ENCODE results near the gene MECR. TPM values are rescaled to one million over a fixed set of nuclear protein-coding genes. Genes with fewer than 3 reads are reported as not detected.

MECR gene
- total and polyA plus RNA-seq, 7 experiments from 2014 or later, result 8.6 to 24.4 (median 17.6) TPM

DNA sequence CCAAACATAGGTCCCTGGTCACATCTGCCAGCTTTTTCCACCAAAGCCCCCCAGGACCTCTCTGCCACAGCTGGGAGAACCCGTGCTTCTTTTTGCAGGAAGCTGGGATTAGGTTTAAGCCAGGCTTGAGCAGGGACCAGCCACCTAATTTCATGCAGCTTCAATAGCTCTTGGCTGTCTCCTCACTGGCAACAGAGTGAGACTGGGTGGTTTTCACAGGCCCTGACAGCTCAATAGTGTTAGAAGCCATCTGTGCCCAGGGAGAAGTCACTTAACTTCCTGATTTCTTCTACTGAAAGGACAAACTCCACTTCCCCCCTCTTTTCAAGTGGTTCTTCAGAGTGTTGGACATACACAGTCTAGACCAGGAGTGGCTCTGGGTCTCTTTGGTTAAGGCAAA is 28.7 kb downstream of the MECR start:
- no peak for DNase-seq
- peaks cover 0 to 13% (median 3%) of the 10 kb centered on the region in 7 donors for H3K4me1 Mint-ChIP-seq
- H3K4me1 ChIP-seq (ENCODE audit: control insufficient read depth in 2 of 2, insufficient read depth in 2 of 2, low read length in 2 of 2), result no peaks in the 10 kb centered on the region
- H3K4me3 ChIP-seq (ENCODE audit: low read length), result no peak overlapping the region
- no peaks in the 10 kb centered on the region for H3K27me3 ChIP-seq (ENCODE audit: control insufficient read depth in 2 of 2, insufficient read depth in 2 of 2, low read length in 2 of 2)
- H3K36me3 Mint-ChIP-seq, result peaks cover 2 to 34% (median 7%) of the 10 kb centered on the region in 5 donors
- H3K36me3 ChIP-seq (ENCODE audit: control insufficient read depth in 2 of 3, insufficient read depth in 3 of 3, low read length in 3 of 3), result peaks cover 0 to 56% (median 0%) of the 10 kb centered on the region in 3 experiments
- H3K27ac Mint-ChIP-seq, result no peak overlapping the region
- no peak overlapping the region for H3K4me3 Mint-ChIP-seq
- ChIA-PET CTCF (interaction anchor here (0.6 to 8.1 kb wide), 13 partner anchors 9 to 418 kb away, joined by 3 to 46 read pairs (median 3); partner anchors contain the start of gene SRSF4), POLR2A (interaction anchor here (1.2 kb wide), 1 partner anchor 20 kb away, joined by 7 read pairs; the partner anchor contains the start of gene SRSF4)
- intact Hi-C loops (cut with micrococcal nuclease), result loop anchor here in 1 of 2 donors (2.0 kb wide), 3 partner anchors 19 to 167 kb away; no protein-coding TSS in a partner anchor
- no peaks in the 10 kb centered on the region for H3K9me3 ChIP-seq (ENCODE audit: control insufficient read depth in 2 of 3, low read length in 3 of 3)
- H3K9me3 Mint-ChIP-seq, result no peaks in the 10 kb centered on the region
- no peak overlapping the region for H3K27ac ChIP-seq (ENCODE audit: low read depth, low read length)
- H3K27me3 Mint-ChIP-seq, result no peaks in the 10 kb centered on the region
- ATAC-seq, result peak; percentile 31

GRCh38 chr1:29201595-29202051 is 29.1 kb downstream of the MECR start:
- Mint-ChIP-seq H3K4me3 (no peak overlapping the region), H3K27ac (no peak overlapping the region), H3K4me1 (peaks cover 0 to 13% (median 3%) of the 10 kb centered on the region in 7 donors), H3K9me3 (no peaks in the 10 kb centered on the region), H3K27me3 (no peaks in the 10 kb centered on the region), H3K36me3 (peaks cover 2 to 34% (median 7%) of the 10 kb centered on the region in 5 donors)
- Histone ChIP-seq H3K36me3 (ENCODE audit: control insufficient read depth in 2 of 3, insufficient read depth in 3 of 3, low read length in 3 of 3) (peaks cover 0 to 51% (median 0%) of the 10 kb centered on the region in 3 experiments), H3K4me1 (ENCODE audit: control insufficient read depth in 2 of 2, insufficient read depth in 2 of 2, low read length in 2 of 2) (no peaks in the 10 kb centered on the region), H3K9me3 (ENCODE audit: control insufficient read depth in 2 of 3, low read length in 3 of 3) (no peaks in the 10 kb centered on the region), H3K27me3 (ENCODE audit: control insufficient read depth in 2 of 2, insufficient read depth in 2 of 2, low read length in 2 of 2) (no peaks in the 10 kb centered on the region), H3K4me3 (ENCODE audit: low read length) (no peak overlapping the region), H3K27ac (ENCODE audit: low read depth, low read length) (no peak overlapping the region)
- ChIA-PET CTCF (interaction anchor here (0.9 to 8.1 kb wide), 8 partner anchors 16 to 418 kb away, joined by 3 to 46 read pairs (median 14); partner anchors contain the start of gene SRSF4), POLR2A (no interaction called here)
- intact Hi-C loops (cut with micrococcal nuclease), result loop anchor here in 1 of 2 donors (2.0 kb wide), 3 partner anchors 19 to 167 kb away; no protein-coding TSS in a partner anchor
- ATAC-seq, result no peak
- no peak for DNase-seq

DNA sequence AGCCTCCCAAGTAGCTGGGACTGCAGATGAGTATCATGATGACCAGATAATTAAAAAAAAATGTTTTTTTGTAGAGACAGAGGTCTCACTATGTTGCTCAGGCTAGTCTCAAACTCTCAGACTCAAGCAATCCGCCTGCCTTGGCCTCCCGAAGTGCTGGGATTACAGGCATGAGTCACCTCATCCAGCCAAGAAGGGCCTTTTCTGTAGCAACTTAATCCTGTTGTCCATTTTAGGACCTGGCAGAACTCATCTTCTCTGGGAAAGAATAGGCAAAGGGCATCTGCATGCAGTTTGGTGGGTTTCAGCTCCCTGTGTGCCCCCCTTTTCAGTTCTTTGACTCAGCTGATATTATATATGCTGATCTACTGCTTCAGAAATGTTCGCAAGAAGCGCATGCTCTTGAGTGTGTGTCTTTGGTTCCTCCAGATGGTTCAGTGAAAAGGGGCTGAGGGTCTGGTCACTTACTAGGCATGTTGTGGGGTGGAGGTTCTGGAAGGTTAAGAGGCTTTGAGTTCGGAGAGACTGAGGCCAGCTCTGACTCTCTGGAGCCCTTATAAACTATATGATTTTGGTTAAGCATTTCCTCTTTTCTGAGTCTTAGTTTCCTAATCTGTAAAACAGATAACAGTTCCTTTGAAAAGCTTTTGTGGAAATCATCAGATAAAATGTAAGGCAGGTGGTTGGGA is 29.7 kb downstream of the MECR start:
- Mint-ChIP-seq H3K36me3 (peaks cover 2 to 31% (median 7%) of the 10 kb centered on the region in 5 donors), H3K4me1 (peaks cover 0 to 13% (median 3%) of the 10 kb centered on the region in 7 donors), H3K9me3 (no peaks in the 10 kb centered on the region), H3K4me3 (no peak overlapping the region), H3K27me3 (no peaks in the 10 kb centered on the region), H3K27ac (no peak overlapping the region)
- no peak overlapping the region for H3K4me3 ChIP-seq (ENCODE audit: low read length)
- no peaks in the 10 kb centered on the region for H3K4me1 ChIP-seq (ENCODE audit: control insufficient read depth in 2 of 2, insufficient read depth in 2 of 2, low read length in 2 of 2)
- no peak for ATAC-seq
- intact Hi-C loops (cut with micrococcal nuclease), result no loop called here
- no peaks in the 10 kb centered on the region for H3K9me3 ChIP-seq (ENCODE audit: control insufficient read depth in 2 of 3, low read length in 3 of 3)
- no peak for DNase-seq
- no peak overlapping the region for H3K27ac ChIP-seq (ENCODE audit: low read depth, low read length)
- no peaks in the 10 kb centered on the region for H3K27me3 ChIP-seq (ENCODE audit: control insufficient read depth in 2 of 2, insufficient read depth in 2 of 2, low read length in 2 of 2)
- H3K36me3 ChIP-seq (ENCODE audit: control insufficient read depth in 2 of 3, insufficient read depth in 3 of 3, low read length in 3 of 3), result peaks cover 0 to 47% (median 0%) of the 10 kb centered on the region in 3 experiments
- CTCF ChIA-PET, result interaction anchor here (1.1 to 8.1 kb wide), 5 partner anchors 20 to 324 kb away, joined by 3 to 46 read pairs (median 25); partner anchors contain the start of gene SRSF4
- POLR2A ChIA-PET, result interaction anchor here (1.1 kb wide), 1 partner anchor 19 kb away, joined by 3 read pairs; the partner anchor contains the start of gene SRSF4

DNA sequence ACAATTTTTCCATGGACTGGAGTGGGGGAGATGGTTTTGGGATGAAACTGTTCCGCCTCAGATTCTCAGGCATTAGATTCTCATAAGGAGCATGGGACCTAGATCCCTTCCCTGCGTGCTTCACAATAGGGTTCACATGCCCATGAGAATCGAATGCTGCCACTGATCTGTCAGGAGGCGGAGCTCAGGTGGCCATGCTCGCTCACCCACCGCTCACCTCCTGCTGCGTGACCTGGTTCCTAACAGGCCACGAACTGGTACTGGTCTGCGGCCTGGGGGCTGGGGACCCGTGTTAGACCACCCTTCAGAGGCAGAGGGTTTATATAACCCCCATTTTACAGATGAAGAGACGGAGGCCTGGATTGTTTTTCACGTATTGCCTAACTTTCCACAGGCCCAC is 32.7 kb downstream of the MECR start:
- H3K36me3 ChIP-seq (ENCODE audit: control insufficient read depth in 2 of 3, insufficient read depth in 3 of 3, low read length in 3 of 3), result peaks cover 0 to 54% (median 3%) of the 10 kb centered on the region in 3 experiments
- no peak overlapping the region for H3K27ac ChIP-seq (ENCODE audit: low read depth, low read length)
- DNase-seq (no peak), ATAC-seq (no peak)
- Mint-ChIP-seq H3K9me3 (no peaks in the 10 kb centered on the region), H3K27me3 (no peaks in the 10 kb centered on the region), H3K27ac (no peak overlapping the region), H3K36me3 (peaks cover 2 to 33% (median 8%) of the 10 kb centered on the region in 5 donors), H3K4me1 (peaks cover 0 to 13% (median 1%) of the 10 kb centered on the region in 7 donors), H3K4me3 (no peak overlapping the region)
- no peak overlapping the region for H3K4me3 ChIP-seq (ENCODE audit: low read length)
- CTCF ChIA-PET, result interaction anchor here (0.9 to 8.1 kb wide), 7 partner anchors 17 to 423 kb away, joined by 3 to 46 read pairs (median 5); partner anchors contain the start of gene SRSF4
- no peaks in the 10 kb centered on the region for H3K4me1 ChIP-seq (ENCODE audit: control insufficient read depth in 2 of 2, insufficient read depth in 2 of 2, low read length in 2 of 2)
- POLR2A ChIA-PET, result interaction anchor here (2.2 kb wide), 1 partner anchor 16 kb away, joined by 15 read pairs; the partner anchor contains the start of gene SRSF4
- intact Hi-C loops (cut with micrococcal nuclease), result loop anchor here (1.0 kb wide), 3 partner anchors 16 to 413 kb away; no protein-coding TSS in a partner anchor
- no peaks in the 10 kb centered on the region for H3K27me3 ChIP-seq (ENCODE audit: control insufficient read depth in 2 of 2, insufficient read depth in 2 of 2, low read length in 2 of 2)
- no peaks in the 10 kb centered on the region for H3K9me3 ChIP-seq (ENCODE audit: control insufficient read depth in 2 of 3, low read length in 3 of 3)

- intact Hi-C loops (cut with micrococcal nuclease), result loop anchor here (1.0 kb wide), 3 partner anchors 15 to 412 kb away; no protein-coding TSS in a partner anchor
- no peak overlapping the region for H3K27ac ChIP-seq (ENCODE audit: low read depth, low read length)
- H3K36me3 ChIP-seq (ENCODE audit: control insufficient read depth in 2 of 3, insufficient read depth in 3 of 3, low read length in 3 of 3), result peaks cover 0 to 56% (median 3%) of the 10 kb centered on the region in 3 experiments
- ChIA-PET CTCF (interaction anchor here (0.6 to 8.1 kb wide), 8 partner anchors 17 to 422 kb away, joined by 3 to 46 read pairs (median 4); partner anchors contain the start of gene SRSF4), POLR2A (interaction anchor here (2.2 kb wide), 1 partner anchor 16 kb away, joined by 15 read pairs; the partner anchor contains the start of gene SRSF4)
- peak in 7 of 9 donors; percentile 11 to 53 (median 34) for DNase-seq
- H3K36me3 Mint-ChIP-seq, result peaks cover 2 to 31% (median 8%) of the 10 kb centered on the region in 5 donors
- H3K4me3 Mint-ChIP-seq, result no peak overlapping the region
- no peaks in the 10 kb centered on the region for H3K27me3 Mint-ChIP-seq
- no peaks in the 10 kb centered on the region for H3K27me3 ChIP-seq (ENCODE audit: control insufficient read depth in 2 of 2, insufficient read depth in 2 of 2, low read length in 2 of 2)
- ATAC-seq, result peak; percentile 80
- no peaks in the 10 kb centered on the region for H3K9me3 ChIP-seq (ENCODE audit: control insufficient read depth in 2 of 3, low read length in 3 of 3)
- no peaks in the 10 kb centered on the region for H3K4me1 ChIP-seq (ENCODE audit: control insufficient read depth in 2 of 2, insufficient read depth in 2 of 2, low read length in 2 of 2)
- no peaks in the 10 kb centered on the region for H3K9me3 Mint-ChIP-seq
- no peak overlapping the region for H3K4me3 ChIP-seq (ENCODE audit: low read length)
- H3K4me1 Mint-ChIP-seq, result peaks cover 0 to 11% (median 0%) of the 10 kb centered on the region in 7 donors
- H3K27ac Mint-ChIP-seq, result no peak overlapping the region
These were observed 33.2 kb downstream of the MECR start for GRCh38 chr1:29197590-29197924.

- no peaks in the 10 kb centered on the region for H3K9me3 ChIP-seq (ENCODE audit: control insufficient read depth in 2 of 3, low read length in 3 of 3)
- ChIA-PET POLR2A (interaction anchor here (2.2 kb wide), 1 partner anchor 15 kb away, joined by 15 read pairs; the partner anchor contains the start of gene SRSF4), CTCF (interaction anchor here (0.6 to 8.1 kb wide), 7 partner anchors 16 to 422 kb away, joined by 3 to 46 read pairs (median 4); partner anchors contain the start of gene SRSF4)
- DNase-seq, result no peak
- no peak overlapping the region for H3K4me3 ChIP-seq (ENCODE audit: low read length)
- H3K27ac Mint-ChIP-seq, result no peak overlapping the region
- no peak overlapping the region for H3K4me3 Mint-ChIP-seq
- H3K4me1 ChIP-seq (ENCODE audit: control insufficient read depth in 2 of 2, insufficient read depth in 2 of 2, low read length in 2 of 2), result no peaks in the 10 kb centered on the region
- H3K27me3 Mint-ChIP-seq, result no peaks in the 10 kb centered on the region
- H3K36me3 Mint-ChIP-seq, result peaks cover 2 to 30% (median 8%) of the 10 kb centered on the region in 5 donors
- intact Hi-C loops (cut with micrococcal nuclease), result loop anchor here (1.0 kb wide), 3 partner anchors 15 to 412 kb away; no protein-coding TSS in a partner anchor
- ATAC-seq, result no peak
- H3K4me1 Mint-ChIP-seq, result peaks cover 0 to 5% (median 0%) of the 10 kb centered on the region in 7 donors
- no peaks in the 10 kb centered on the region for H3K27me3 ChIP-seq (ENCODE audit: control insufficient read depth in 2 of 2, insufficient read depth in 2 of 2, low read length in 2 of 2)
- H3K36me3 ChIP-seq (ENCODE audit: control insufficient read depth in 2 of 3, insufficient read depth in 3 of 3, low read length in 3 of 3), result peaks cover 0 to 53% (median 3%) of the 10 kb centered on the region in 3 experiments
- H3K9me3 Mint-ChIP-seq, result peaks cover 0 to 2% (median 0%) of the 10 kb centered on the region in 11 donors
- no peak overlapping the region for H3K27ac ChIP-seq (ENCODE audit: low read depth, low read length)
These were observed 33.7 kb downstream of the MECR start for GRCh38 chr1:29196863-29197589.

Measured in naive thymus-derived CD4-positive, alpha-beta T cell (primary cell).